HEK293T (cell line): ENCODE data around the gene KIAA1217.

Experiments used
- ARNT ChIP-seq: fragments of 450-650 bp; IDR thresholded peaks from 2 replicates; pipeline ENCODE4 v1.6.1; 2017; ENCODE audit warnings: mild to moderate bottlenecking
- CTBP1 ChIP-seq: fragments of 450-650 bp; IDR thresholded peaks from 2 replicates; pipeline ENCODE4 v1.6.1; 2016; ENCODE audit warnings: borderline replicate concordance
- FOXA1 ChIP-seq: fragments of 450-650 bp; IDR thresholded peaks from 2 replicates; pipeline ENCODE4 v1.6.1; 2016; ENCODE audit warnings: mild to moderate bottlenecking
- FOXM1 ChIP-seq: fragments of 450-650 bp; IDR thresholded peaks from 2 replicates; pipeline ENCODE4 v1.6.1; 2017; ENCODE audit warnings: mild to moderate bottlenecking, borderline replicate concordance
- HDGF ChIP-seq: fragments of 450-650 bp; IDR thresholded peaks from 2 replicates; pipeline ENCODE4 v1.6.1; 2017; ENCODE audit warnings: antibody characterized with exemption, borderline replicate concordance
- NFRKB ChIP-seq: fragments of 450-650 bp; IDR thresholded peaks from 2 replicates; pipeline ENCODE4 v1.6.1; 2016; ENCODE audit warnings: mild to moderate bottlenecking, moderate library complexity
- SP1 ChIP-seq: fragments of 450-650 bp; IDR thresholded peaks from 2 replicates; pipeline ENCODE4 v1.6.1; 2017
- ZNF384 ChIP-seq: fragments of 450-650 bp; IDR thresholded peaks from 2 replicates; pipeline ENCODE4 v1.6.1; 2016

- TF ChIP-seq FOXA1 (no peak), FOXM1 (no peak), ZNF384 (no peak), SP1 (no peak), HDGF (no peak), CTBP1 (no peak), ARNT (no peak), NFRKB (no peak)
These were observed 41.0 kb downstream of the KIAA1217 start for GRCh38 chr10:24249829-24250415.
